Astrocyte (in vitro differentiated cells and primary cell): ENCODE data around the gene TIMM29. TPM values are rescaled to one million over a fixed set of nuclear protein-coding genes. Genes with fewer than 3 reads are reported as not detected.

Experiments
- DNase-seq: peaks from one replicate; pipeline ENCODE4 v3.0.0-alpha.2; 2010; ENCODE audit warnings: low read depth
- FAIRE-seq: peaks from 2 replicates; lab custom pipeline; 2011; peaks lifted over from hg19 to GRCh38; lab: Jason Lieb, UNC
- H2AFZ ChIP-seq: 2 replicates; pipeline ENCODE4 v1.6.0; 2012; ENCODE audit warnings: low read depth, low read length, inconsistent platforms
- H3K27ac ChIP-seq: 2 replicates; pipeline ENCODE4 v1.5.1; 2011; ENCODE audit warnings: low read depth, low read length, inconsistent platforms
- H3K27me3 ChIP-seq: 2 replicates; pipeline ENCODE4 v1.6.0; 2011; ENCODE audit warnings: low read length, inconsistent platforms; ENCODE audit not compliant: insufficient read depth
- H3K36me3 ChIP-seq: 2 replicates; pipeline ENCODE4 v1.5.1; 2011; ENCODE audit warnings: low read length, inconsistent platforms; ENCODE audit not compliant: insufficient read depth
- H3K4me1 ChIP-seq: 2 replicates; pipeline ENCODE4 v1.5.1; 2011; ENCODE audit warnings: low read length, inconsistent platforms; ENCODE audit not compliant: insufficient read depth
- H3K4me2 ChIP-seq: 2 replicates; pipeline ENCODE4 v1.6.0; 2012; ENCODE audit warnings: low read length, inconsistent platforms
- H3K4me3 ChIP-seq: 2 replicates; pipeline ENCODE4 v1.5.1; 2011; ENCODE audit warnings: low read depth, mild to moderate bottlenecking, low read length, inconsistent platforms; ENCODE audit not compliant: insufficient read depth
- H3K79me2 ChIP-seq: 2 replicates; pipeline ENCODE4 v1.6.0; 2012; ENCODE audit warnings: mild to moderate bottlenecking, low read length, inconsistent platforms; ENCODE audit not compliant: insufficient read depth
- H3K9ac ChIP-seq: 2 replicates; pipeline ENCODE4 v1.6.0; 2012; ENCODE audit warnings: mild to moderate bottlenecking, low read length, inconsistent platforms
- H3K9me3 ChIP-seq: 2 replicates; pipeline ENCODE4 v1.5.1; 2012; ENCODE audit warnings: low read depth, mild to moderate bottlenecking, low read length, inconsistent platforms; ENCODE audit not compliant: insufficient read depth
- H4K20me1 ChIP-seq: 2 replicates; pipeline ENCODE4 v1.6.0; 2012; ENCODE audit warnings: low read length, inconsistent platforms; ENCODE audit not compliant: insufficient read depth
- H3K27ac Mint-ChIP-seq: one replicate; pipeline ENCODE4 v1.8.0; 2021; ENCODE audit warnings: mild to moderate bottlenecking, mixed read lengths; ENCODE audit not compliant: unreplicated experiment
- H3K27me3 Mint-ChIP-seq: one replicate; pipeline ENCODE4 v1.8.0; 2021; ENCODE audit warnings: low read depth, mixed read lengths; ENCODE audit not compliant: unreplicated experiment
- H3K36me3 Mint-ChIP-seq: one replicate; pipeline ENCODE4 v1.8.0; 2021; ENCODE audit warnings: low read depth, mixed read lengths; ENCODE audit not compliant: unreplicated experiment
- H3K4me1 Mint-ChIP-seq: one replicate; pipeline ENCODE4 v1.8.0; 2021; ENCODE audit warnings: low read depth, mixed read lengths; ENCODE audit not compliant: unreplicated experiment
- H3K4me3 Mint-ChIP-seq: one replicate; pipeline ENCODE4 v1.8.0; 2021; ENCODE audit warnings: mild to moderate bottlenecking, moderate library complexity, mixed read lengths; ENCODE audit not compliant: unreplicated experiment
- H3K9me3 Mint-ChIP-seq: one replicate; pipeline ENCODE4 v1.8.0; 2021; ENCODE audit warnings: mild to moderate bottlenecking, mixed read lengths; ENCODE audit not compliant: unreplicated experiment
- EZH2 ChIP-seq: IDR thresholded peaks from 2 replicates; pipeline ENCODE4 v1.6.1; 2012; ENCODE audit warnings: mild to moderate bottlenecking, low read length, inconsistent platforms; ENCODE audit not compliant: insufficient read depth
- total RNA-seq: library from RNA; stranded (reverse); gene quantifications from 2 replicates; pipeline ENCODE4 v1.2.1, GENCODE V29; 2021
- TF ChIP-seq, protein P1 (sequence below): IDR thresholded peaks from 2 replicates; pipeline ENCODE4 v1.5.1; 2011; ENCODE audit warnings: low read depth, mild to moderate bottlenecking, inconsistent platforms, low read length, moderate library complexity; ENCODE audit not compliant: insufficient read depth

Gene TIMM29
- total RNA-seq, 1 donor from 2014 or later = 28.9 TPM

DNA sequence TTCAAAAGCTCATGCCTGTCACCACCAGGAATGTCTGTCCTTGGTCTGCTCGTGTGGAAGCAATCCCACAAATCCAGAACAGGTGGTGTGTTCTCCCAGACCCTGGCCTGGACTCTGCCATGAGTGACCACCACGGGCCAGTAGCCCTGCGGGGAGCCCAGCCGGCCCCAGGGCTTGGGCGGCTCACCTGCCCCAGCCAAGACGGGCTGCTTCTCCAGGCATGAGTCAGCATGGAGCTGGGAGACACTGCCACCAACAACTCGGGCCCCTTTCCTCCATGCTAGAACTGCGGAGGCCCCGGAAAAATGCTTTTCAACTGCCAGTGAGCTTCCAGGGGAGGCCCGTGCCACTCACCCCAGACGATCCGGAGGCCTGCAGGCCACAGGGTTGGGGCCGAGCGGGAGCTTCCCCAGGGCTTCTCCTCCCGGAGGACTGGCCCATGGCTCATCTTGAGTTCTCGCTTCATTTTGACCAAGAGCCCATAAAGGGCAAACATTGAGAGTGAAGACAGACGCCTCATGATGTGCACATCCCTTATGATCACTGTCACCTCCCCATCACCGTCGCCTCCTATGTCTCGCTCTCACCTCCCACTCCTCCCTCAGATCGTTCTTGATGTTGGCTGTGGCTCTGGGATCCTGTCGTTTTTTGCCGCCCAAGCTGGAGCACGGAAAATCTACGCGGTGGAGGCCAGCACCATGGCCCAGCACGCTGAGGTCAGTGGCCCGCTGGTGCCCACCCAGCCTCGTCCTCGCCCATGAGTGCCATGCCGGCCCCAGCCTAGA lies 16.8 kb upstream of the TIMM29 start:
- Histone ChIP-seq H2AFZ (no peak overlapping the region), H4K20me1 (peaks cover 29% of the 10 kb centered on the region), H3K9me3 (no peaks in the 10 kb centered on the region), H3K4me1 (peaks cover 14% of the 10 kb centered on the region), H3K36me3 (peaks cover 5% of the 10 kb centered on the region), H3K4me2 (no peak overlapping the region), H3K27ac (no peak overlapping the region), H3K79me2 (peaks cover 4% of the 10 kb centered on the region), H3K9ac (no peak overlapping the region), H3K4me3 (no peak overlapping the region), H3K27me3 (no peaks in the 10 kb centered on the region)
- H3K4me3 Mint-ChIP-seq = no peak overlapping the region
- H3K9me3 Mint-ChIP-seq = no peaks in the 10 kb centered on the region
- no peaks in the 10 kb centered on the region for H3K27me3 Mint-ChIP-seq
- TF ChIP-seq, protein P1, sequence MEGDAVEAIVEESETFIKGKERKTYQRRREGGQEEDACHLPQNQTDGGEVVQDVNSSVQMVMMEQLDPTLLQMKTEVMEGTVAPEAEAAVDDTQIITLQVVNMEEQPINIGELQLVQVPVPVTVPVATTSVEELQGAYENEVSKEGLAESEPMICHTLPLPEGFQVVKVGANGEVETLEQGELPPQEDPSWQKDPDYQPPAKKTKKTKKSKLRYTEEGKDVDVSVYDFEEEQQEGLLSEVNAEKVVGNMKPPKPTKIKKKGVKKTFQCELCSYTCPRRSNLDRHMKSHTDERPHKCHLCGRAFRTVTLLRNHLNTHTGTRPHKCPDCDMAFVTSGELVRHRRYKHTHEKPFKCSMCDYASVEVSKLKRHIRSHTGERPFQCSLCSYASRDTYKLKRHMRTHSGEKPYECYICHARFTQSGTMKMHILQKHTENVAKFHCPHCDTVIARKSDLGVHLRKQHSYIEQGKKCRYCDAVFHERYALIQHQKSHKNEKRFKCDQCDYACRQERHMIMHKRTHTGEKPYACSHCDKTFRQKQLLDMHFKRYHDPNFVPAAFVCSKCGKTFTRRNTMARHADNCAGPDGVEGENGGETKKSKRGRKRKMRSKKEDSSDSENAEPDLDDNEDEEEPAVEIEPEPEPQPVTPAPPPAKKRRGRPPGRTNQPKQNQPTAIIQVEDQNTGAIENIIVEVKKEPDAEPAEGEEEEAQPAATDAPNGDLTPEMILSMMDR = no peak
- TF ChIP-seq EZH2 = no peak
- peaks cover 13% of the 10 kb centered on the region for H3K4me1 Mint-ChIP-seq
- H3K27ac Mint-ChIP-seq = no peak overlapping the region
- FAIRE-seq (no peak), DNase-seq (no peak)
- peaks cover 13% of the 10 kb centered on the region for H3K36me3 Mint-ChIP-seq

DNA sequence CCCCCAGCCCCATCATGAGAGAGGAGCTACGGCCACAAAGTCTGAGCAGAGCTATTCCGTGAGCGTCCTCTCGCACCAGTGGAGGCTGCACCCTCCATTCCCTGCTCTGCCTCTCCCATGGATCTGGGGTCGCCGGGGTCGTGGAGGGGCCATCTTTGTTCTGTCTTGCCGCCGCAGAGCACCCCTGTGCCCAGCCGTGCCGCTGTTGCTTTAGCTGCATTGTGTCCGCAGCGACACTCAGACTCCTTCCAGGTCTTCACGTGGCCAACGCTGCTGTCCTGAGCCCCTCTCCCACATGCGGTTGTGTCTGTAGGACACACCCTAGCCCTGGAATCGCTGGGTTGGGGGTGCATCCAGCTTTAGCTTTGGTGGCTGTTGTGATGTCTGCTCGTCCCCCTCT lies 16.0 kb upstream of the TIMM29 start:
- no peak overlapping the region for H3K4me3 Mint-ChIP-seq
- DNase-seq (no peak), FAIRE-seq (no peak)
- Histone ChIP-seq H3K27me3 (no peaks in the 10 kb centered on the region), H3K79me2 (peaks cover 4% of the 10 kb centered on the region), H3K4me1 (peaks cover 14% of the 10 kb centered on the region), H3K9ac (no peak overlapping the region), H3K36me3 (peaks cover 5% of the 10 kb centered on the region), H3K4me3 (no peak overlapping the region), H3K4me2 (no peak overlapping the region), H4K20me1 (peaks cover 22% of the 10 kb centered on the region), H2AFZ (no peak overlapping the region), H3K27ac (no peak overlapping the region), H3K9me3 (no peaks in the 10 kb centered on the region)
- TF ChIP-seq, protein P1 = no peak
- no peak for TF ChIP-seq EZH2
- H3K27ac Mint-ChIP-seq = no peak overlapping the region
- no peaks in the 10 kb centered on the region for H3K27me3 Mint-ChIP-seq
- H3K4me1 Mint-ChIP-seq = peaks cover 13% of the 10 kb centered on the region
- peaks cover 13% of the 10 kb centered on the region for H3K36me3 Mint-ChIP-seq
- H3K9me3 Mint-ChIP-seq = no peaks in the 10 kb centered on the region

DNA sequence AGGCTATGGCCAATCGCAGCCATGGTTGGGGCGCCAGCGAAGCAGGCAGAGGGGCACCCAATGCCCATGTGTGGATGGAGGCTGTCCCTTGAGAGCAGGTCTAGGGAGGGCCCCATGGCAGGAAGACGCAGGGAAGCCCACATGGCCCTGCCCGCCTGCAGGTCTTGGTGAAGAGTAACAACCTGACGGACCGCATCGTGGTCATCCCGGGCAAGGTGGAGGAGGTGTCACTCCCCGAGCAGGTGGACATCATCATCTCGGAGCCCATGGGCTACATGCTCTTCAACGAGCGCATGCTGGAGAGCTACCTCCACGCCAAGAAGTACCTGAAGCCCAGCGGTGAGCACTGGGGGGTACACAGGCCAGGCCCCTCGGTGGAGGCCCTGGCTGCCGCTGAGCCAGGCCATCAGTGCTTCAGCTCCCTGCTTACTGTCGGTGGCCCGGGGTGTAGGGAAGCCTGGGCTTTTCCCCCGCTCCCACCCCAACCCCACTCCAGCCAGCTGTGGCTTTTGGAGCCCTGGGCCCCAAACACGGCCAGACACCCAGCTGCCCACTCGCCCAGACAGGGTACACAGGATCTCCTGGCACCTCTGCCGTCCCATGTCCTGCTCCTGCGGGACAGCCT lies 14.8 kb upstream of the TIMM29 start:
- Histone ChIP-seq H3K27me3 (no peaks in the 10 kb centered on the region), H3K4me1 (peaks cover 14% of the 10 kb centered on the region), H3K4me3 (no peak overlapping the region), H3K27ac (no peak overlapping the region), H4K20me1 (peaks cover 19% of the 10 kb centered on the region), H2AFZ (no peak overlapping the region), H3K79me2 (no peaks in the 10 kb centered on the region), H3K9ac (no peak overlapping the region), H3K9me3 (no peaks in the 10 kb centered on the region), H3K36me3 (peaks cover 8% of the 10 kb centered on the region), H3K4me2 (no peak overlapping the region)
- Mint-ChIP-seq H3K36me3 (peaks cover 13% of the 10 kb centered on the region), H3K4me3 (no peak overlapping the region), H3K27me3 (no peaks in the 10 kb centered on the region), H3K4me1 (peaks cover 13% of the 10 kb centered on the region), H3K27ac (no peak overlapping the region), H3K9me3 (no peaks in the 10 kb centered on the region)
- FAIRE-seq (no peak), DNase-seq (no peak)
- TF ChIP-seq EZH2 = no peak
- TF ChIP-seq, protein P1 = no peak
